ENCODE measurements around the gene HTT.

HTT gene

DNA sequence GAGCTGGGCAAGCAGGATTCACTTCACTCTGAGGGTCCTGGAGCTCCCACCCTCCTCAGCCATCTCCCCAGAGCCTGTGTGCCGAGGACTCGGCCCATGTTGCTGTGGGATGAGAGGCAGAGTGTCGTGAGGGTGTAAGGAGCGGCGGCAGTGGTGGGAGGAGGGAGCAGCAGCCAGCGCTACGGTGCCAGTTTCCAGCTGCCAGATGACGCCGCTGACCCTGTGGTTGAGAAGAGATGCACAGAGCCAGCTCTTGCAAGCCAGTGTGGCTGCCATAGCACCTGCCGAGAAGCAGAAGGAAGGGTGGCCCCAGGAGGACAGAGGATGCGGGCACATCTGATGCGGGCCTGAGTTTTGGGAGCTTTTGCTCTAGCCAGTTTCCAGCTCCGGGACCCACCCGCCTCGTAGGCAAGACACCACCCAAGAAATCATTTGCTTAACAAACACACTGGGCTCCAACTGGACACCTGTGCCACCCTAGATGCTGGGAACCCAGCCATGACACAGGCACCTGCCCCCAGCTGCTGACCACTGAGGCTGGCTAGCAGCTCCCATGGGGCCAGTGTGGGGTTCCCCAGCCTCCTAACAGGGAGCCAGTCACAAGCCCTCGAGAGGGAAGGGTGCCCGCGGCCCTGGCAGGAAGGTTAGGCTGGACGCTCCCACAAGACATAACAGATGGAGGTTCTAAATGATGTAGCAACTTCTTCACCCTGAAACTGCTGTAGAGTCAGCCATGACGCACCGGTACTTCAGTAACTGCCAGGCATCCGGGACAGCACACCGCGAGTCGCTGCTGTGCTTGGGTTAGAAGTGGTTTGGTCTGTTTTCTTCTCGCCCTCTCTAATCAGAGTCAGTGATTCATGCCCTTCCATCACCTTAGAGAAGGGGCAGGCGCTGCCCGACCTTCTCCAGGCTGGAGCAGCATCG, 183.3 kb downstream of the HTT start:
- H3K36me3 ChIP-seq = peaks cover 0 to 12% (median 0%) of the 10 kb centered on the region in 11 experiments; a peak in 4 of 22 replicates
- no peaks in the 10 kb centered on the region for H3K9me3 ChIP-seq (replicated peaks in 1 of 11)
- H3K4me2 ChIP-seq = peak overlapping the region; percentile 41 to 97 (median 86); a peak in 21 of 22 replicates
- H3K27me3 ChIP-seq = peaks cover 0 to 16% (median 0%) of the 10 kb centered on the region in 11 experiments; a peak in 5 of 22 replicates
- peaks cover 0 to 28% (median 6%) of the 10 kb centered on the region in 11 experiments; a peak in 9 of 22 replicates for H4K20me1 ChIP-seq
- H3K4me1 ChIP-seq = peaks cover 15 to 65% (median 46%) of the 10 kb centered on the region in 10 experiments
- H3K4me3 ChIP-seq = peak overlapping the region in 1 of 10 experiments; percentile 32; a peak in 1 of 20 replicates
- H3K9ac ChIP-seq = peak overlapping the region in 7 of 11 experiments; percentile 13 to 65 (median 45); a peak in 12 of 22 replicates
- TF ChIP-seq Cebpa-rat (IDR thresholded peaks at IDR 0.05) = no peak
- H3K27ac ChIP-seq = peak overlapping the region in 8 of 11 experiments; percentile 32 to 76 (median 54); a peak in 15 of 22 replicates

DNA sequence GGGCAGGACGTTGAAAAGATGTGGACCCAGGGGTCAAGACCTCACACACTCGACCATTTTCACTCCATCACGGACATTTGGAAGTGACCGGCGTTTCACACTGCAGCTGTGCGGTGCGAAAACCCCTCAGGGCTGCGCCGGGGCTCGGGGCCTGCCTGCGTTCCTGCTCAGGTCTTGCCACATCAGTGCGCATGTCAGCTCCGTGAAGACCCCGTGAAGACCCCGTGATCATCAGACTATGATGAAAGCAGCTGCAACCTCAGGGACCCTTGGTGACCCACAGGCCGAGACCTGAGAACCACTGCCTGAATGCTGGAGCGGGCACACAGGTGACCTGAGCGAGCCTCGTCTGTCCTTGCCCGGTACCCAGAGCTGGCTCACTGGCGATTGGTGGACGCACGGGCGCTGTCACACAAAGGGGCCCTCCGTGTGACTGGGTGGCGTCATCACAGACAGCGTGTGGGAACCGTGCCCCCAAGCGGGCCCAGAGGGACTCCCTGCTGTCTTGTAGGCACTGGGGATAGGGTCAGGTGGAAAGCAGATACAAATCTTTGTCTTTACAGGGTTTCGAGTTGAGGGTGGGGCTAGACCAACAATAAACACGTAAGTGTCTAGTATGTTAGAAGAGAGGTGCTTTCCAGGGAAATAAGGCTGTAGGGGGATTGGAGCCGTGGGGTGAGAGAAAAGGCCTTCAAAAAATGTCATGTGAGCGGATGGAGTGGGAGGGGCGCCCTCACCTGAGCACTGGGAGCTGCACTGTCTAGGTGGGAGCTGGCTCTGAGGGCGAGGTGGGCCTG, 187.1 kb downstream of the HTT start:
- H3K36me3 ChIP-seq = no peaks in the 10 kb centered on the region; a peak in 1 of 22 replicates
- H3K9me3 ChIP-seq (replicated peaks in 1 of 11) = no peaks in the 10 kb centered on the region
- no peak overlapping the region for H3K27ac ChIP-seq
- no peak overlapping the region for H3K4me3 ChIP-seq
- TF ChIP-seq Cebpa-rat (IDR thresholded peaks at IDR 0.05) = no peak
- H4K20me1 ChIP-seq = peaks cover 0 to 15% (median 6%) of the 10 kb centered on the region in 11 experiments; a peak in 8 of 22 replicates
- H3K4me2 ChIP-seq = peak overlapping the region in 9 of 11 experiments; percentile 20 to 86 (median 65); a peak in 17 of 22 replicates
- peaks cover 15 to 55% (median 40%) of the 10 kb centered on the region in 10 experiments for H3K4me1 ChIP-seq
- peak overlapping the region in 1 of 11 experiments; percentile 2; a peak in 2 of 22 replicates for H3K9ac ChIP-seq
- peaks cover 0 to 16% (median 0%) of the 10 kb centered on the region in 11 experiments; a peak in 5 of 22 replicates for H3K27me3 ChIP-seq

- H3K27me3 ChIP-seq = peaks cover 0 to 10% (median 0%) of the 10 kb centered on the region in 11 experiments; a peak in 5 of 22 replicates
- TF ChIP-seq Cebpa-rat (IDR thresholded peaks at IDR 0.05) = no peak
Measured at GRCh38 chr4:3262208-3263052, 187.9 kb downstream of the HTT start.

GRCh38 chr4:3263053-3263875, 188.8 kb downstream of the HTT start:
- H3K4me2 ChIP-seq = peak overlapping the region in 8 of 11 experiments; percentile 51 to 86 (median 68); a peak in 15 of 22 replicates
- H4K20me1 ChIP-seq = no peaks in the 10 kb centered on the region
- peak overlapping the region in 2 of 11 experiments; percentile 2 to 9; a peak in 1 of 22 replicates for H3K9ac ChIP-seq
- H3K9me3 ChIP-seq (replicated peaks in 1 of 11) = no peaks in the 10 kb centered on the region
- no peaks in the 10 kb centered on the region for H3K36me3 ChIP-seq
- H3K27ac ChIP-seq = no peak overlapping the region
- TF ChIP-seq Cebpa-rat (IDR thresholded peaks at IDR 0.05) = no peak
- H3K4me1 ChIP-seq = peaks cover under 1 to 38% (median 24%) of the 10 kb centered on the region in 10 experiments; a peak in 17 of 20 replicates
- H3K4me3 ChIP-seq = no peak overlapping the region
- H3K27me3 ChIP-seq = peaks cover 0 to 2% (median 0%) of the 10 kb centered on the region in 11 experiments; a peak in 3 of 22 replicates

More at GRCh38 chr4:3262208-3263052, 187.9 kb downstream of the HTT start:
- Histone ChIP-seq H3K4me3 (no peak overlapping the region), H4K20me1 (peaks cover 0 to 8% (median 1%) of the 10 kb centered on the region in 11 experiments; a peak in 8 of 22 replicates), H3K4me1 (peaks cover 9 to 47% (median 32%) of the 10 kb centered on the region in 10 experiments), H3K4me2 (peak overlapping the region in 9 of 11 experiments; percentile 20 to 86 (median 65); a peak in 17 of 22 replicates), H3K36me3 (no peaks in the 10 kb centered on the region), H3K9ac (peak overlapping the region in 3 of 11 experiments; percentile 2 to 20 (median 9); a peak in 3 of 22 replicates), H3K27ac (no peak overlapping the region), H3K9me3 (replicated peaks in 1 of 11) (no peaks in the 10 kb centered on the region)

DNA sequence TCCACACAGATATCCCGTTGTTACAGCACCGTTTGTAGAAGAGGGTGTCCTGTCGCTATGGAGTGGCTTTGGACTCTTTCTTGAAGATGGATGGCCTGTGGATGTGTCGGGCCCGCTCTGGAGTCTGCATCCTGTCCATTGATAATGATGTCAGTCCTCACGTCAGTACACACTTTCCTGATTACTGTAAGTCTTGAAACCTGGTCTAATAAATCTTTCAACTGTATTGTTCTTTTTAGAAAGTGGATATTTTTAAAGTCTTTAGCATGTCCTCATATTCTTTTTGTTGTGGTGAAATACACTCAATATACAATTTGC, 189.4 kb downstream of the HTT start:
- Histone ChIP-seq H4K20me1 (no peaks in the 10 kb centered on the region), H3K9ac (no peak overlapping the region), H3K27me3 (no peaks in the 10 kb centered on the region), H3K4me3 (no peak overlapping the region), H3K9me3 (replicated peaks in 1 of 11) (no peaks in the 10 kb centered on the region), H3K27ac (no peak overlapping the region), H3K4me2 (peak overlapping the region in 2 of 11 experiments; percentile 72 to 86; a peak in 4 of 22 replicates), H3K4me1 (peaks cover 0 to 34% (median 21%) of the 10 kb centered on the region in 10 experiments; a peak in 15 of 20 replicates), H3K36me3 (no peaks in the 10 kb centered on the region)
- TF ChIP-seq Cebpa-rat (IDR thresholded peaks at IDR 0.05) = no peak

DNA sequence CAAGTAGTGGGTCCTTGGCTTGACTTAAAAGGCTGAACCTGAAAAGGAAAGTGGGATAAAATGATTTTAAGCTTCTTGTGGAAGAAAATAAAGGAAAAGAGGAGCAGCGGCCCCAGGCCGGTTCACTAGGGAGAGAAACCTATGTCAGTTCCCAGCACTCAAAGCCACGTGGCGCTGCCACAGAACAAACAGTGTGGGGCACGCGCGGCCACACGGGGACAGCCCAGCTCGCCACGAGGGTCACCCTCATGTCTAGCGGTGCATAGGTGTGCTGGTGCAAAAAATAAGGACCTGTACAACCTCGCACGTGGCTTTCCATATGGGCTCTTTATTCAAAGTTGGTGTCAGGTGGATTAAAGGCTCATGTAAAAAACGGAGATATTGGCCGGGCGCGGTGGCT, 191.6 kb downstream of the HTT start:
- Histone ChIP-seq H4K20me1 (no peaks in the 10 kb centered on the region), H3K27ac (no peak overlapping the region), H3K36me3 (no peaks in the 10 kb centered on the region), H3K4me2 (no peak overlapping the region), H3K9me3 (replicated peaks in 1 of 11) (no peaks in the 10 kb centered on the region), H3K4me1 (peaks cover 0 to 36% (median 23%) of the 10 kb centered on the region in 10 experiments; a peak in 15 of 20 replicates), H3K27me3 (no peaks in the 10 kb centered on the region), H3K4me3 (no peak overlapping the region), H3K9ac (no peak overlapping the region)
- TF ChIP-seq Cebpa-rat (IDR thresholded peaks at IDR 0.05) = no peak

DNA sequence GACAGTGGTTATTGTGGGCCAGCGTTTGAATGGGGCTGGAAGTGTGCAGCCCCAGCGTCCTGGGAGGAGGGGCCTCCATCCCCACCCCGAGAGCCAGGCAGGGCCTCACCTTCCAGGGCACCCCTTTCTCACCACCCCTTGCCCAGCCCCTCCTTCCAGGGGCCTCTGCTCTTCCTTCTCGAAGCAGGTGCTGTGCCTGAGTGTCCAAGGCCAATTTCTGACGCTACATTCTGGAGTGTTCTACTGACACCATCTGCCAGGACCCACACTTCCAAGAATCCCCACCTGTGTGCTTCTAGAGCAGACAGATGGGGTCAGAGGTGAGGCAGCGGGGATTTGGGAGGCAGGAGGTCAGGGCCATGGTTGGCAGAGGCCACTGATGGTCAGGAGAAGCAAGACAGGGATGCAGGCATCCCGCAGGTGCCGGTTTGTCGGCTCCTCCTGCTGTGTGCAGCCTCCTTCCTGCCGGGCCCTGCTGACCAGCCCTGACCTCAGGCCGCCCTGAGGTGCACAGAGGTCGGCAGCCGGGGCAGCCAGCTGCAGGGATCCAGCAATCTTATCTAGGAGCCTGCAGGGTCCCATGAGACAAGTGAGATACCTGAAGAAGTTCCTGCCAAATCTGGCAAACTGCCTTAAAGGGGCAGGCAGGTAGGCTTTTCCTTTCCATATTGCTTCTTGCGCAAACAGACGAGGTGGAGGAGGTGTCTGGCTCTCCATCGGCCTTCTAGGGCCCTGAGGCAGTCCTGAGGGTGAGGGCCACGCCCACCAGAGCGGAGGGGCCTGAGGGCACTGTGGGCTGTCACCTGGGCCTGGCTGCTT, 193.3 kb downstream of the HTT start:
- no peak for TF ChIP-seq Cebpa-rat (IDR thresholded peaks at IDR 0.05)
- H4K20me1 ChIP-seq = no peaks in the 10 kb centered on the region
- no peak overlapping the region for H3K9ac ChIP-seq
- H3K27ac ChIP-seq = no peak overlapping the region
- peaks cover 0 to 1% (median 0%) of the 10 kb centered on the region in 11 experiments; a peak in 3 of 22 replicates for H3K9me3 ChIP-seq (replicated peaks in 1 of 11)
- no peaks in the 10 kb centered on the region for H3K36me3 ChIP-seq
- no peak overlapping the region for H3K4me3 ChIP-seq
- no peak overlapping the region for H3K4me2 ChIP-seq
- H3K4me1 ChIP-seq = peaks cover 0 to 32% (median 16%) of the 10 kb centered on the region in 10 experiments; a peak in 14 of 20 replicates
- no peaks in the 10 kb centered on the region for H3K27me3 ChIP-seq

Measured in BLaER1 treated with 17β-estradiol and CSF1 and Interleukin-3, amounts not matched to agents 10 nM and 100 nM (cell line).